Measurements from ENCODE around the gene CNR2. TPM values are rescaled to one million over a fixed set of nuclear protein-coding genes. Genes with fewer than 3 reads are reported as not detected.

The CNR2 gene
- total RNA-seq, 4 donors from 2014 or later, result 1.6 to 3.4 TPM; not detected in 2

- Histone ChIP-seq H3K27me3 (no peaks in the 10 kb centered on the region), H3K9me3 (no peaks in the 10 kb centered on the region), H3K4me3 (no peak overlapping the region), H3K27ac (peak overlapping the region in 3 of 4 donors; percentile 19 to 32 (median 31)), H3K36me3 (no peaks in the 10 kb centered on the region), H3K4me1 (peaks cover 9 to 52% (median 22%) of the 10 kb centered on the region in 4 donors)
- WGBS, 2 donors (ENCODE audit: low coverage in 1 of 2), result 42 to 47% methylated on average over 6 to 11 of the region's 12 CpGs
- DNase-seq, result peak; percentile 81
- TF ChIP-seq POLR2AphosphoS5 (IDR thresholded peaks at IDR 0.05), result no peak
- TF ChIP-seq, protein P1, sequence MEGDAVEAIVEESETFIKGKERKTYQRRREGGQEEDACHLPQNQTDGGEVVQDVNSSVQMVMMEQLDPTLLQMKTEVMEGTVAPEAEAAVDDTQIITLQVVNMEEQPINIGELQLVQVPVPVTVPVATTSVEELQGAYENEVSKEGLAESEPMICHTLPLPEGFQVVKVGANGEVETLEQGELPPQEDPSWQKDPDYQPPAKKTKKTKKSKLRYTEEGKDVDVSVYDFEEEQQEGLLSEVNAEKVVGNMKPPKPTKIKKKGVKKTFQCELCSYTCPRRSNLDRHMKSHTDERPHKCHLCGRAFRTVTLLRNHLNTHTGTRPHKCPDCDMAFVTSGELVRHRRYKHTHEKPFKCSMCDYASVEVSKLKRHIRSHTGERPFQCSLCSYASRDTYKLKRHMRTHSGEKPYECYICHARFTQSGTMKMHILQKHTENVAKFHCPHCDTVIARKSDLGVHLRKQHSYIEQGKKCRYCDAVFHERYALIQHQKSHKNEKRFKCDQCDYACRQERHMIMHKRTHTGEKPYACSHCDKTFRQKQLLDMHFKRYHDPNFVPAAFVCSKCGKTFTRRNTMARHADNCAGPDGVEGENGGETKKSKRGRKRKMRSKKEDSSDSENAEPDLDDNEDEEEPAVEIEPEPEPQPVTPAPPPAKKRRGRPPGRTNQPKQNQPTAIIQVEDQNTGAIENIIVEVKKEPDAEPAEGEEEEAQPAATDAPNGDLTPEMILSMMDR (IDR thresholded peaks at IDR 0.05), result peak; percentile 64 to 76 (median 67)
- intact Hi-C loops (cut with DNase I; ENCODE audit: low total_unique reads) (no loop called here), in situ Hi-C loops (cut with MboI; ENCODE audit: low pct_ligation_motif_present in 1 of 4, low pct_unique_long_range_greater_than_20kb in 1 of 4, low sequenced_read_pairs in 3 of 4) (loop anchor here in 2 of 4 donors (10.0 to 25.0 kb wide), 2 partner anchors 104 to 142 kb away; partner anchors contain the start of genes GALE (in 1 of the 2) and PITHD1 (in 1 of the 2))
Measured at GRCh38 chr1:23916209-23917131, 3.3 kb upstream of the CNR2 start.

DNA sequence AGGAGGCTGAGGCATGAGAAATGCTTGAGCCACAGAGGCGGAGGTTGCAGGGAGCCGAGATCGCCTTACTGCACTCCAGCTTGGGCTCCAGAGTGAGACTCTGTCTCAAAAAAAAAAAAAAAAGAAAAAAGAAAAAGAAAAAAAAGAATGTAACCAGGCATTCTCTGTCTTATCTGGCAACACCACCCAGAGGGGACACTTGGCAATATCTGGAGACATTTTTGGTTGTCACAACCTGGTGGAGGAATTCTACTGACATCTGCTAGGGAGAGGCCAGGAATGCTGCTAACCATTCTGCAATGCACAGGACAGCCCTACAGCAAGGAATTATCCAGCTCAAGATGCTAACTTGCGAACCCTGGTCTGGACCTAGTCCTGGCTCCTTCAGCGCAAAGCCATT lies 2.3 kb upstream of the CNR2 start:
- 98 to 100% methylated on average over 3 to 5 of the region's 5 CpGs for WGBS, 2 donors (ENCODE audit: low coverage in 1 of 2)
- Histone ChIP-seq H3K4me1 (peaks cover 3 to 43% (median 15%) of the 10 kb centered on the region in 4 donors), H3K36me3 (no peaks in the 10 kb centered on the region), H3K27ac (no peak overlapping the region), H3K4me3 (no peak overlapping the region), H3K27me3 (no peaks in the 10 kb centered on the region), H3K9me3 (no peaks in the 10 kb centered on the region)
- no peak for TF ChIP-seq POLR2AphosphoS5 (IDR thresholded peaks at IDR 0.05)
- TF ChIP-seq EP300 (IDR thresholded peaks at IDR 0.05; ENCODE audit: low read depth), result no peak
- no peak for TF ChIP-seq POLR2A (IDR thresholded peaks at IDR 0.05)
- TF ChIP-seq, protein P1 (IDR thresholded peaks at IDR 0.05), result no peak
- in situ Hi-C loops (cut with MboI; ENCODE audit: low pct_ligation_motif_present in 1 of 4, low pct_unique_long_range_greater_than_20kb in 1 of 4, low sequenced_read_pairs in 3 of 4) (loop anchor here in 2 of 4 donors (10.0 to 25.0 kb wide), 2 partner anchors 103 to 141 kb away; partner anchors contain the start of genes GALE (in 1 of the 2) and PITHD1 (in 1 of the 2)), intact Hi-C loops (cut with DNase I; ENCODE audit: low total_unique reads) (no loop called here)
- DNase-seq, result no peak

DNA sequence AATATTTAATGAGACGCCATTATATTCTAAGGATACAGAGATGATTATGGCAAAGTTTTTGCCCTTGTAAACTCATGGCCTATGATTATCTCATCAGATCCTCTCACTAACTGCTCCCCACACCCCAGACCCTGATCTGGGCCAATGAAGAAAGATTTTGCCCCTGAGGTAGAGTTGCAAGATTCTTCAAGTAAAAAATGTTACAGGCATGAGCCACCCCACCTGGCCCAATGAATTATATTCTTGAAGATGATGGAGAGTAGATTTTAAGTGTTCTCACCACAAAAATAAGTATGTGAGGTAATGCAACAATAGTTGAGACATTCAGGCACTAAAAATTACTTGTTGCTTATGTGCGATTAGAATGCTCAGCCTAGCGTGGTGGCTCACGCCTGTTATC lies 1.8 kb upstream of the CNR2 start:
- in situ Hi-C loops (cut with MboI; ENCODE audit: low pct_ligation_motif_present in 1 of 4, low pct_unique_long_range_greater_than_20kb in 1 of 4, low sequenced_read_pairs in 3 of 4), result loop anchor here in 2 of 4 donors (10.0 to 25.0 kb wide), 2 partner anchors 103 to 140 kb away; partner anchors contain the start of genes GALE (in 1 of the 2) and PITHD1 (in 1 of the 2)

More for the DNA sequence above, 1.8 kb upstream of the CNR2 start:
- H3K27me3 ChIP-seq, result no peaks in the 10 kb centered on the region
- DNase-seq, result no peak
- TF ChIP-seq EP300 (IDR thresholded peaks at IDR 0.05; ENCODE audit: low read depth), result no peak
- TF ChIP-seq POLR2A (IDR thresholded peaks at IDR 0.05), result no peak
- TF ChIP-seq POLR2AphosphoS5 (IDR thresholded peaks at IDR 0.05), result no peak
- TF ChIP-seq, protein P1 (IDR thresholded peaks at IDR 0.05), result no peak
- intact Hi-C loops (cut with DNase I; ENCODE audit: low total_unique reads), result no loop called here
- no peaks in the 10 kb centered on the region for H3K36me3 ChIP-seq
- 89 to 100% methylated on average over 2 to 4 of the region's 4 CpGs for WGBS, 2 donors (ENCODE audit: low coverage in 1 of 2)
- peaks cover 0 to 37% (median 12%) of the 10 kb centered on the region in 4 donors for H3K4me1 ChIP-seq
- H3K4me3 ChIP-seq, result no peak overlapping the region
- H3K27ac ChIP-seq, result no peak overlapping the region
- H3K9me3 ChIP-seq, result no peaks in the 10 kb centered on the region

All from transverse colon (tissue), 4 donors.